Activated CD4-positive, alpha-beta T cell treated with anti-CD3 and anti-CD28 coated beads for 4 hours (primary cell): ENCODE data around the gene DHRS12.
A peak's percentile ranks its signal among the peaks of the same experiment; 100 is the strongest.

ENCODE experiments used
- DNase-seq, 2 donors: peaks; one replicate each; pipeline ENCODE4 v3.0.0-alpha.2; 2020

The DHRS12 gene, protein sequence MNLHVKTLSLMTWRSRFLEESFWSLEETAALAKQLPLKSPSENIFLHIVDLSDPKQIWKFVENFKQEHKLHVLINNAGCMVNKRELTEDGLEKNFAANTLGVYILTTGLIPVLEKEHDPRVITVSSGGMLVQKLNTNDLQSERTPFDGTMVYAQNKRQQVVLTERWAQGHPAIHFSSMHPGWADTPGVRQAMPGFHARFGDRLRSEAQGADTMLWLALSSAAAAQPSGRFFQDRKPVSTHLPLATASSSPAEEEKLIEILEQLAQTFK

GRCh38 chr13:51803422-51804294, at the start of gene DHRS12:
TSS of gene DHRS12 (minus strand) at chr13:51804163. CDS start at chr13:51799659, 4,504 bp downstream.
- peak; percentile 85 to 89 for DNase-seq

DNA sequence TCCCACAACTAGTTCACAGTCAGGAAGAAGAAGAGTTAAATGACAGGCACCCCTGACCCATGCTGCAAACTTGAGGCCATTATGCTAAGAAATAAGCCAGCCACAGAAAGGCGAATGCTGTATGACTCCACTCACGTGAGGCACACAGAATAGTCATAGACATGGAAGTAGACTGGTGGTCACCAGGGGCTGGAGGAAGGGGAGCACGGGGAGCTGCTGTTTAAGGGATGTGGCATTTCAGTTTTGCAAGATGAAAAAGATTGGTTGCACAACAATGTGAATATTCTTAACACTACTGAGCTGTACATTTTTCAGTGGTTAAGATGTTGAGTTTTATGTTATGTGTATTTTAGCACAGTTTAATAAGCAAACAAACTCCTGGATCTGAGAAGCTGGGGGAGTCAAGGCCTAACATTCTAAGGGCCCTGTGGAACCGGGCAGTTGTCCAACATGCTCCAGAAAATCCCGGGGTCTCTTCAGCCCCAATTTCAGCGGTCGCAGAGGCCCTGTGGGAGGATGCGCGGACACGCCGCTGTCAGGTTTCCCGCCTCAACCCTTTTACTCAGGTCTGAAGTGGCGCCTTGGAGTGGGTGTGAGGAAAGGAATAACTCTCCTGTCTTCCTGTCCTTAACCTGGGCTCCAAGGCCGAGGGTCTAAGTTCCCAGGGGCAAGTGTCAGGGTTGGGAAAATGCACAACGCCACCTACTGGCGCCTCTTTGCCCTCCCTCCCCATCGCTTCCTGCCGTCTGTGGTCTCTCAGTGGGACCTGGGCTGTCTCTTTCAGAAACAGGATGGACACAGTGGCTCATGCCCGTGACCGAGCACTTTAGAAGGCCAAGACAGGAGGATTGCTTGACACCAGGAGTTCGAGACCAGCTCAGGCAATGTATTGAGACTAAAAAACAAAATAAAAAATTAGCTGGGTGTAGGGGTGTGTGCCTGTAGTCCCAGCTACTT, 45.5 kb upstream of the DHRS12 start:
- DNase-seq = peak in 1 of 2 donors; percentile 24

- DNase-seq = no peak
Measured at GRCh38 chr13:51848674-51849073, 44.7 kb upstream of the DHRS12 start.

- DNase-seq = no peak
Measured at GRCh38 chr13:51846756-51847155, 42.8 kb upstream of the DHRS12 start.

DNA sequence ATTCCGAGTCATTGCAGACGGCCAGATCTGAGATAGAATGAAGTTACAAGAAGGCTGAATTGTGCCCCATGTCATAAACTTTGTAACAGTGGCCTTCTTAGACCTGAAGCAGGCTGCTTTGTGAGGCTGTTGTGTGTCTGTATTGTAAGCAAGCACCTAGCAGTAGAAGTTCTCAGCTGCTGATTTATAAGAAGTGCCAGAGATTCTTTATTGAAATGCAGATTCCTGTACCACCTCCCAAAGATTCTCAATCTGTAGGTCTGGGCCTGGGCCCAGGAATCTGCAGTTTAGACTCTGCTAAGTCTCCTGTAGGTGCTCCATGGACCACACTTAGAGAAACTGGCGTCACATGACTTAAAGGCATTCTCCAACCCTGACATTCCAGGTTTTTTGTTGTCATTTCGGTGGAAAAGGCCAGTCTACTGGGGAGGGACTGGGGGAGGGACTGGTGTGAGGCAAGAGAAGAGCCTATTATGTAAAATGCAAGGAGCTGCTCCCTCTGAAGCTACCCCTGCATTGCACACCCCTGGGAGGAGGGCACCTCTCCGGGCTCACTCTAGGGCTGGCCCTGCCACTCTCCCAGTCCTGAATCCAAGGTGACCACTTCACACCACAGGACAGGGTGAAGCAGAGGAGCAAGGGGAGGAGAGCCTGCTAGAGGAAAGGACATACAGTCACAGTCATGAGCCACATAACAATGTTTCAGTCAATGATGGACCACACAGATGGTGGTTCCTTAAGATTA, 41.8 kb upstream of the DHRS12 start:
- no peak for DNase-seq

- peak; percentile 35 to 56 for DNase-seq
Measured at GRCh38 chr13:51844862-51845573, 41.1 kb upstream of the DHRS12 start, which contains the start of gene TMEM272. TSS of gene TMEM272 (minus strand) at chr13:51845177. CDS start at chr13:51838530, 6,647 bp downstream.

GRCh38 chr13:51843529-51843928, 39.6 kb upstream of the DHRS12 start:
- DNase-seq = no peak

GRCh38 chr13:51841732-51842131, 37.8 kb upstream of the DHRS12 start:
- DNase-seq = no peak

DNA sequence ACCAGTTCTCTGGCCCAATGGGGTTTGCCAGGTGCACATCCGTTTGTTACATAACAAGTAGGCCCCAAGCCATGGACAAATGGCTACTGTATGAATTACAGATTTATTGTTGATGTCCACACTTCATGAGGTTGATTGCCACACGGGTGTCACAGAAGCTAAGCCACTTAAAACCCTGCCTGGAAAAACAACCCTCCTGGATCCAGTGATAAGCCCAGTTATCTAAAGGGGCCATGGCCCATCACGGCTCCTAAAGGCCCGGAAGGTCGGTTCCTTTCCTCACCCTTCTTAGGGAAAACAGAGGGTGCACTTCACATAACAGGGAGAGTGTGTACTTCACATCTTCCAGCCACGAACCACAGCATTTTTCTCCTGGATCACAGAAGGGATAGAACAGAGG, 37.0 kb upstream of the DHRS12 start:
- DNase-seq = no peak

DNA sequence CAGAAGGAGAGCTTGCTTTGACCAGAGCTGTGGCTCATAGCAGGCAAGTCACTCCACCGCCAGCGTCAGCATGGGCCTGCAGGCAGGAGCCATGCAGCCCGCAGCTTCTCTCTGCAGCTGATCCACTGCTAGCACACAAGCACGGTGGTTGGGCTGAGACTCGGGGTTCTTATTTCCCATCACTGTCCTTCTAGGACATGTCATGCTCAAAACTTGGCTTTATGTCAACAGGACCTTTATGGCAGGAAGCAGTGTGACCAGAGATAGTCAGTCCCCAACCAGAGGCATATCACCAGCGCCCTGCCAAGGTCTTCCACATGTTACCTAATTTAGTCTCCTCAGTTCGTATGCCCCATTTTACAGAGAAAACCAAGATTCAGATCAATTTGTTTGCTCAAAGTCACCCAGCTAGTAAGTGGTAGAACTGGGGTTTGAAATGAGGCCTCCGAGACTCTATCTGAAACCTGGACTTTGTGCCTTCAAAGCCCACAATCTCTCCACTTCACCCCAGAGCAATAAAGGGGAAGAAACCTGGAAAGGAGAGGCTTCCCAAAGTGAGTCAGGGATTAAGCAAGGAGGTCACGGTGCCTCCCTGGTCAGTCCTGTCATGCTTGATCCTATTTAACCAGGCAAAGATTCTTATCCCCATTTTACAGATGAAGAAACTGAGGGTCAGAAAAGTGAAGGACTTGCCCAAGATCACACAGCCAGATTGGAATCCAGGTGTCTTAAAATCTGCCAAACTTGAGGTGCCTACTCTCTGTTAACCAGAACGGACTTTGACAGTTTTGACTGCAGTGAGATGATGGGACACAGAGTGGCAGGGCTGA, 36.0 kb upstream of the DHRS12 start:
- DNase-seq = no peak

DNA sequence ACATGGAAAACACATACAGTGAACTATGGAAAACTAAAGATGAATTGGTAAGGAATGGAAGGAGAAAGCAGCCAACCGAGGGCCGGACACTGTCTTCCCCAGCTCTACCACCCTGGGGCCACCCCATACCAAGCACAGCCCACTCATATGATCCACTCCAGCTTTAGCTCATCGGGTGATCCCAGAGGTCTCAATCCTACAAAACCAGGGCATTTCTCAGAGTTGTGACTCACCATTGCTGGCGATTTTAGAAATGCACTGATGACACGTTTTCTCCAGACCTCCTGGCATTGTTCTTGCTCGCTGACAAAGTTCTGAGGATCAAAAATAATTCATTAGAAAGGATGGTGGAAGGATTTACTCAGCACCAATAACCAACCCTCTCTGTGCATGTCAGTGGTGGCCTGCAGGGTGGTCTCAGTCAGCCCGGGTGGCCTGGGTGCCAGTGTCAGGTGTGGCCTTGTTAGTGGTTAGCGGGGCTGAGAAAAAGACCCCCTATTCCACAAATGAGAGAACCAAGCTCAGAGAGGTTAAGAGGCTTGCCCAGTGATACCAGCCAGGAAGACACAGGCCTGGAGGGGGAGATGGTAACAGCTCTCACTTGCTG, 34.4 kb upstream of the DHRS12 start:
- no peak for DNase-seq

DNA sequence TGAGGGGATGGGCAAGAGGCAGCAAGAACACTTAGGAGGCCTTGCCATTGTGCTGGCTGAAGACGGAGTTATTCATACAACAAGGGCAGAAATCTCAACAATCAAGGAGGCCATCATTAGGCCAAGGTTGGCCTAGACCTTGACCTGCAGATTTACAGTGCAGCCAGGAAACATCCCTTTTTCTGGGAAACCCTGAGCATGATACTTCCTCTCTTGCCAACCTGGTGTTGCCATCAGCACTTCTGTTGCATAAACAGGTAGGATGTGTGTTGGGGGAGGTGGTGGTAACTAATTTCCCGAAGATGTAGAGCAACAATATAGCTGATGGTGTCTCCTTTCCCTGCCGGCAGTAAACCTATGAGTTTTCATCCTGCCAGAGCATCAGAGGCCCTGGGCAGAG, 33.1 kb upstream of the DHRS12 start:
- no peak for DNase-seq

GRCh38 chr13:51834581-51835171, 30.7 kb upstream of the DHRS12 start:
- DNase-seq = no peak

DNA sequence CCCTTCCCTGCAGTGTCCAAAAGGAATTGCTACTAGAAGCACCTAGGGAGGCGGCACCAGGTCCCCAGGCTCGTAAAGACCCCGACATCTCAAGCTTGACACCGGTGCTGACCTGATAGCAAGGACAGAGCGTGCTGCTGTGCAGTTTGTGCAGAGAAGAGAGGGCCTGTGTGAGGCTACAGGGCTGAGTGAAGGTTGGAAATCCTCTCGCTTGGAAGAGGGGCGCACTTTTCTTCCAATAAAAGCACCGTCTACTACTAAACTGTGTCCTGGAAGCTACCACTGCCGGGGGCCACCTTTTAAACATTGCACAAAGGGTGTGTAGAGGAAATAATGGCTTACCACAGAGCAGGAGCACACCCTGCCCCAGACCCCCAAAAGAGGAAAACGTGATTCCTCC, 30.0 kb upstream of the DHRS12 start:
- DNase-seq = no peak

- peak; percentile 55 to 61 for DNase-seq
Measured at GRCh38 chr13:51832471-51833152, 28.6 kb upstream of the DHRS12 start.

DNA sequence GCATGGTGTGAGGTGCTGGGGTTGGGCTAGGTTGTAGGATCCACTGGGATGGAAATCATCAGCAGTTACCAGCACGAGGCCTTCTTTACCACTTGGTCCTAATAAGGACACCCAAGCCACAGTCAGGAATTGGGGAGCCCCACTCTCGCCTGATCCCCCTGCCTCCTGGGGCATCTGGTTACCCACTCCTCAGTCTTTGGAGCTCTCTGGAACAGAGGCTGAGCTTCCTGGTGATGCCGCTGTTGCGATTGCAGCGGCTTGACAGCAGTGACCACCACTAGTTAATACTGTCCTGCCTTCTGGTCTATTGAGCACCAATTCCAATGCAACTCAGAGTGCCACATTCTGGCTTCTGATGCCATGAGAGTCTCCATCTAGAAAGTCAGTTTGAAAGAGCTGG, 27.6 kb upstream of the DHRS12 start:
- no peak for DNase-seq

- no peak for DNase-seq
Measured at GRCh38 chr13:51829568-51829899, 25.6 kb upstream of the DHRS12 start.

DNA sequence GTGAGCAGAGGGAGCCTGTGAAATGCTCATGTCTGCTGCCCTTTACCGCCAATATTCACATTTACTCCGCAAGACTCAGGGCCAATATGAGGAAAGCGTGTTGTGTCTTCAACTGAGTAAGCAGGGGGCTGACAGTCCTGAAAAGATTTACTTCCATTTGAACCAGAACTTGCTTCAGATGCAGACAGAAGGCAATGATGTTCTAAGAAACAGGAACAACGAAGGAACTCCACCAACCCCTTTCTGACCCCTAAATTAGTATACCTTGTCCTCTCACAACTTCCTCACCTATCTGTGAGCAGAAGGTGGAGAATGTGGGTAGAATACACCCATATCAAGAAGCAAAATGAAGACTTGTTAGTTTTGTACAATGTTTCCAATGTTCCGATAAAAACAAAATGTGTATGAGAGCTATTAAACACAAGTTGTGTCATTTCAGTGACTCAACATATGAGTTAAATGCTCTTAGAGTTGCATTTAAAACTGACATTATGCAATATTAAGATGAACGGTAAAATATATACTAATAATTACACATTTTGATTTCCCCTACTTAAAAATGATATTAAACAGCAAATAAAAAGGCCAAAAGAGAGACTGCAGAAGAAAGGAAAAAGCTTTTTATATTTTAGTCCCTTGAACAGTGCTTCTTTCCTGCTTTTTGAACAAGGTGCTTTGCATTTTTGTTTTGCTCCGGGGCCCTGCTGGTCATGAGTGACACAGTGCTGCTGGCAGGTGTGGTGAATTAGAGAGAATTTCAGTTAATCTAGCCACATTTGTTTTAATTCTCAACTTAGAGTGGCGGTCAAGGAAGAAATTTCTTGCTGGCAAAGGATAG, 25.0 kb upstream of the DHRS12 start:
- DNase-seq = no peak
